Measurements from ENCODE around the gene ODF4.
"Not testable (repeated sequence)": the region's sequence is repeated elsewhere in the genome, so short reads cannot be mapped to it uniquely, and the experiment has no call there.

ODF4 gene

DNA sequence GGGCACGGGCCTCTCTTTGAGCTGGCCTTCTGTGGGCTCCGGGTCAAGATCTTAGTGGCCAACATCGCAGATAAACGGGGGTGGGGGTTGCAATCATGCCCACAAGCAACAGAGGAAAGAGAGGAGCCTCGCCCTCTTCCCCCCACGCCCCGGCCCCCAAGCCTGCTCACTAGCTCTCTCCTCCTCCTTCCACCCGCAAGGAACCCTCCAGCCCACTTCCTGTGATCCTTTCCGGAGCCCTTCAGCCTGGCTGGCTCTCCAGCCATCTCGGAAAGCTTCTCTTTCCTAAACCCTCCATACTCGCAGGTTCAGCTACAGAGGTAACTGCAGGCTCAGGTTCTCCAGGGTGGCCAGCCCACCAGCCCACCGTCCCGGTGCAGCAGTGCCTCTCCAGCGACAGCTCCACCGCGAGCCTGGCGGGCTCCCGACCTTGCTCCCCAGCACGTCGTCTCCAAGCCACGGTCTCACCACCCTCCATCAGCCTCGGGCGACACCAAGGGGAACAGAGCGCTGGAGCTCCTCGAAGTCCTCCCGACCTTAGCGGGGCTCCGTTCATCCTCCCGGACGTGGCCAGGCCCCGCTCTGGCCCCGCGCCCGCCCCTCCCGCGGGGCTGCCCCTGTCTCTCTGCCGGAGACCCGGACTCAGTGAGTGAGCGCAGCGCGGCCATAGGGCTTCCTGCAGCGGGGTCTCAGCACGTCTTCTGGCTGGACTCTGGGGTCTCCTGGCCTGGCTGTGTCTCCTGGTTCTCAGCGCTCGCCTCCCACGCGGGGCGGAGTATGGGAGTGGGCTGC lies 12.9 kb upstream of the ODF4 start:
- DNase-seq, result no peak

GRCh38 chr17:8327303-8327649 lies 12.4 kb upstream of the ODF4 start:
- no peak for DNase-seq

- no peak for DNase-seq
Measured at GRCh38 chr17:8332128-8332527, 7.5 kb upstream of the ODF4 start.

DNA sequence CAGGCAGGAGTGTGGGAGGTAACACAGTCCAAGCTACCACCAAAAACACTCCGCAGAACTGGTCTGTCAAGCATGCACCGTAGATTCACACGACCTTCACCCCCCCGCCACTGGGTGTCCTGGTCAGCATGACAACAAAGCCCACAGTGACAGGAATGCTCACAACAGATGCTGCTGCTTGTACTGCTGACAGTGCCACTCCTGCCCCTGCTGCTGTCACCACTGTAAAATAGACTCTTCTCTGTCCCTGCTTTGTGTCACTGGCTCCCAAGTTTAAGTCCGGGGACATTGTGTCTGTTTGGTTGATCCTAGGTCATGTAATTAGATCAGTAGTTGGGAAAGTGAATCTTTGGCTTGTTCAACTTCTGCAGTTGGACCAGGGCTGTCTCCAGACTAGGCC lies 7.0 kb upstream of the ODF4 start:
- no peak for DNase-seq

GRCh38 chr17:8333281-8333680 lies 6.4 kb upstream of the ODF4 start:
- no peak for DNase-seq

DNA sequence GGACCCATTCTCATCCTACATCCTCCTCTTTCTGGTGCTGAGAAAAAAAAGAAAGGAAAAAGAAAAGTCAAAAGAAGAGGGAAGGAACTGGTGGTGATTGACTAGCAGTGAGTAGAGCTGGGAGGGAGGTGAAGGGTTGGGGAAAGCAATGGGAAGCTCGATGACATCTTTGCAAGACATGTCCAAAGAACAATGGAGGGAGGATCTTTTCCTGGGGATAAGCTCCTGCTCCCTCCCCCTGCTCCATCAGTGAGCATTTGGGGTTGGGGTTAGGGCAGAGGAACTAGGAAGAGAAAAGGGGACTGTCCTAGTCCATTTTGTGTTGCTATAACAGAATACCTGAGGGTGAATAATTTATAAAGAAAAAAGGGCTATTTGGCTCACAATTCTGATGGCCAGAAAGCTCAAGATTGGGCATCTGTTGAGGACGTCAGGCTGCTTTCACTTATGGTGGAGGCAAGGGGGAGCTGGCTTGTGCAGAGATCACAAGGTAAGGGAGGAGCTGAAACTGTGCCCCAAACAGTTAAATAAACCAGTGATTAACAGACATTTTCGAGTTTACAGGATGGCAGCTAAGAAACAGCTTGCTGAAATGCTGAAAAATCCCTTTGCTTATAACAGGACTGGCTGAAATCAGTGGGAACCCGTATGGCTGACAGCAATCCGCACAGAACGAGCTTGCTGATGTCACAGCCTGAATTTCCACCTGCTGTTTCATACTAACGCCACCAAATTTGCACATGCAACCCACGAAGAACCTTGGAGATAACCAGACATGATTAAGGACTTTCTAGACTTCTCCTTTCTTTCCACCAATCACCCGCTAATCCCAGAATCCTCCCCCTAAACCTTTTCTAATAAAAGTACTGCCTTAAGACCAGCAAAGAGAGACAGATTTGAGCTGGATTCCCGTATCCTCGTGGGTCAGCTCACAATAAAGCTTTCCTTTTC lies 1.6 kb upstream of the ODF4 start:
- no peak for DNase-seq

GRCh38 chr17:8338753-8339140 lies 893 bp upstream of the ODF4 start:
- DNase-seq, result no peak

DNA sequence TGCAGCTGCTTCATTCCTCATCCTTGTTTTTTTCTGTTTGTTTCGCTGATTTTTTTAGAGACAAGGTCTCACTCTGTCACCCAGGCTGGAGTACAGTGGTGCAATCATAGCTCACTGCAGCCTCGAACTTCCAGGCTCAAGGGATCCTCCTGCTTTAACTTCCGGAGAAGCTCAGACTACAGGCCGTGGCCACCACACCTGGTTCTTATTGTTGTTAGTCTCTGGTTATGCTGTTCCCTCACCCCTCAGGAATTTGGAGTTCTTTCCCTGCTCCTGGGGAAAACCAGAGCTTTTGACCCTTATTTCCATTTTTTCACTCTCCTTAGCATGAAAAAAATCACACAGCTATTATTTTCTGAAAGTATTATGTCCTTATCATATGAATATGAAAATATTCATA lies 1.8 kb downstream of the ODF4 start:
- no peak for DNase-seq

- DNase-seq, result no peak
Measured at GRCh38 chr17:8345052-8345690, 5.5 kb downstream of the ODF4 start.

DNA sequence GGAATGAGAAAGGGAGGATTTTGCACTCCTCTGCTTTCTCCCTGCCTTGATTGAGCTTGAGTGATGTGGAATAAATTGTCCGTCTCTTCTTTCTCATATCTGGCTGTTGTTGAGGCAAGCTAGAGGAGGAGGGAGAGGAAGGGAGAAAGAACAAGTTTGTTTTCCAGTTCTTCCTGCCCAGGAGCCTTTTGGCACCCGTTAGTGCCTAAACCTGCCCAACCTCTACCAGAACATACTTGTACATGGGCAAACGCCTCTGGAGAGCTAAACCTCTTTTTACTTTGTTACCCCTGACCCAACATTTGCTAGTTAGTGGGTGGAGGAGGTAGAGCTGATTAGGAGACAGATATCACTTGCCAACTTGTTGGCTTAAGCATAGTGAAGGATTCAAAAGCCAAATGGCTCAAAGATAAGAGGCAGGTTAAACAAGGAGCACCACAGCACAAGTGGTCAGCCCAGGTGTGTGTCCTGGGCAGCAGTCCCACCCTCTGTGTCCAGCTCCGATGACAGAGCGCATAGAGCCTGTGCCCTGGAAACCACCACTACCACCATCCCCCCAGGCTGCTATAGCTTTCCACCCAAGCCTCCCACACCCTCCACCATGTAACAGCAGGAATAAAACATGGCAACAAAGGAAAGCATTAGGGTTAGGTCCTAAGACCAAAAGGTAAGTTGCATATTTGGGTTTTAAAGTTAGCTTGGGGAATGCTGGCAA lies 6.5 kb downstream of the ODF4 start:
- no peak for DNase-seq

DNA sequence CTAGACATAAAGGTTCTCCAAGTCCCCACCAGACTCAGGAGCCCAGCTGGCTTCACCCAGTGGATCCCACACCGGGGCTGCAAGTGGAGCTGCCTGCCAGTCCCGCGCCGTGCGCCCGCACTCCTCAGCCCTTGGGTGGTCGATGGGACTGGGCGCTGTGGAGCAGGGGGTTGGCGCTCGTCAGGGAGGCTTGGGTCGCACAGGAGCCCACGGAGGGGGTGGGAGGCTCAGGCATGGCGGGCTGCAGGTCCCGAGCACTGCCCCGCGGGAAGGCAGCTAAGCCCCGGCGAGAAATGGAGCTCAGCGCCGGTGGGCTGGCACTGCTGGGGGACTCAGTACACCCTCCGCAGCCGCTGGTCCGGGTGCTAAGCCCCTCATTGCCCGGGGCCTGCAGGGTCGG lies 7.4 kb downstream of the ODF4 start:
- DNase-seq, result not testable (repeated sequence)

- DNase-seq, result no peak
Measured at GRCh38 chr17:8350339-8350738, 10.7 kb downstream of the ODF4 start.

- DNase-seq, result no peak
Measured at GRCh38 chr17:8353736-8354135, 14.1 kb downstream of the ODF4 start.

DNA sequence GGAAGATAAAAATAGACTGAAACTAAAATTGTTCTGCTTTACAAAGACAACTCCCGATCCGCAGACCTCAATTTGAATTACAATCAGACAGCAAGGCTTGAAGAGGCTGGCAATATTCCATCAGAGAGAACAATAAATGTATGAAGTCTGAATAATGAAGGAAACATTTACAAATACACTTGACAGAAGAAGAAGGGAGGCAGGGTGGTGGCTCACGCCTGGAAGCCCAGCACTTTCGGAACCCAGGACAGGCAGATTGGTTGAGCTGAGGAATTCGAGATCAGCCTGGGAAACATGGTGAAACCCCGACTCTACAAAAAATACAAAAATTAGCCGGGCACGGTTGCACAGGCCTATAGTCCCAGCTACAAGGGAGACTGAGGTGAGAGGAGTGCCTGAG lies 14.6 kb downstream of the ODF4 start:
- no peak for DNase-seq

- no peak for DNase-seq
Measured at GRCh38 chr17:8357910-8358309, 18.3 kb downstream of the ODF4 start.

DNA sequence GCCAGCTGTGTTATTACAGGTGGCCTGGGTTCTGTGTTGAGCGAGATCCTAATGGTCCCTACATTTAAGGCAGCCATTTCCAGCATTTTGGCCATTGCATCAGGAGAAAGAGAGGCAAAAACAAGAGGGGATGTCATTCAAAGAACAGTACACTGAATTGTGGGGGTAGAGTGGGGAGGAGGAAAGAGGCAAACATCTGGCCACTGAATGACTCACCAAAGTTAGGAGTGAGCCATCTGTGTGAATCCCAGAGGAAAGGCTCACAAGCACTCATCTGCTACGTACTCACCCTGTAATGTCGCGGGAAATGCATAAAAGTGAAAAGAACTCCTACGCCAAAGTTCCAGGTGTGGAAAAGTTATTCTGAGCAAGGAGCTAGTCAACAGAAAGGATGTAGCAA lies 20.1 kb downstream of the ODF4 start:
- no peak for DNase-seq

GRCh38 chr17:8360260-8360659 lies 20.6 kb downstream of the ODF4 start:
- DNase-seq, result no peak

DNA sequence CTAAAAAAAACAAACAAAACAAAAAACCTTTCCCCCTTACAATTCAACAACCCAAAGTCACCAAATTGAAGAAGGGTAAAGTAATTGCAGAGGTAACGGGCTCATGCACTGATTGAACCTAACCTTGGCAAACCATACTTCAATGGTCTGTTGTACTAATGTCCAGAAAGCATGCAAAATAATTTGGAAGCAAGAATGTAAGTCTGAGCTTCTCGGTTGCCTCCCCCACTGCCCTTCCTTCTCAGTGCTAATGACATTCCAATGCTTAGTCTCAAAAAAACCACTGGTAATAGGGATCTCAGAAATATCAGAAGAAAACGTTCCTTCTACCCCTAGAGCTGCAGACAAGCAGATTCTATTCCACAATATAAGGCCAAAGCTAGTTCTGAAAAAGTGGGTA lies 21.1 kb downstream of the ODF4 start:
- DNase-seq, result no peak

DNA sequence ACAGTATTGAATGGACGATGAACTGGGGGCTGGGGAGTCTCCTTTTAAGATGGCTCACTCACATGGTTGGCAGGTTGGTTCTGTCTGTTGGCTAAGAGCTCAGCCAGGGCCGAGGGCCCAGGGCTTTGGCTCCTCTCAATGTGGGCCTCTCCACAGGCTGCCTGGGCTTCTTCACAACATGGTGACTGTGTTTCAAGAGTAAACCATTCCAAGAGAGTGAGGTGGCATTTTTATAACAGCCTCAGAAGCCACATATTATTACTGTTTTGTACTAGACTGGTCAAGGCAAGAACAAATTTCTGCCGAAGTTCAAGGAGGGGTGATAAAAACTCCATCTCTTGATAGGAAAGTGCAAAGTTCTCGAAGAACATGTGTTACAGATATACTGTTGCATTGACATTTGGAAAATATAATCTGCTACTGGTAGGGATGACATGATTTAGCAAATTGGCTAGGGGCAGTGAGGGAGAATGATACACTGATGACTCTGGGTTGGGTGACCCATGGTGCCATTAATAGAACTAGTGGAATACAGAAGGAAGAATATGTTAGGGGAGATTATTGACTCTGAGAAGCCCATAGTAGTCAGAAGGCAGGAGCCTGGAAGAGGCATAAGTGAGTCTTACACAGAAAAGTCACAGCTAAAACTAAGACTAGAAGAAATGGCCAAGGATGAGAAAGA lies 23.2 kb downstream of the ODF4 start:
- DNase-seq, result no peak

DNA sequence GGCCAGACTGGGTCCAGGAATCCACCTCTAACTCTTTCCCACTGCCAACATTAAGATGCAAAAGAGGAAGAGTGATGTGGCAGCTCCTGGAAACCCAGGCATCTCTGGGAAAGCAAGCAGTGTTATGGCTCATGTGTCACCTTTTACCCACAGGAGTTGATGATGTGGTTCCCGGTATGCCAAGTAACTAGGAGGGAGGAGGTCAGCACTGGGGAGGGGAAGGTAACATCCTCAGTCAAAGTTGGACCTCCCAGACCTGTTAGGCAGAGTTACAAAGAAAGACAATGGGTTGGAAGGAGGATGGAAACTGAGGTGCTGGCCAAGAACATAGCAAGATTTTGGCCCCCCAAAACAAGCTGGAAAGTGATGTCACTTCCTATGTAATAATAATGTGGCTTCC lies 25.5 kb downstream of the ODF4 start:
- DNase-seq, result no peak

GRCh38 chr17:8366231-8366630 lies 26.6 kb downstream of the ODF4 start:
- no peak for DNase-seq

GRCh38 chr17:8368193-8368592 lies 28.6 kb downstream of the ODF4 start:
- no peak for DNase-seq

DNA sequence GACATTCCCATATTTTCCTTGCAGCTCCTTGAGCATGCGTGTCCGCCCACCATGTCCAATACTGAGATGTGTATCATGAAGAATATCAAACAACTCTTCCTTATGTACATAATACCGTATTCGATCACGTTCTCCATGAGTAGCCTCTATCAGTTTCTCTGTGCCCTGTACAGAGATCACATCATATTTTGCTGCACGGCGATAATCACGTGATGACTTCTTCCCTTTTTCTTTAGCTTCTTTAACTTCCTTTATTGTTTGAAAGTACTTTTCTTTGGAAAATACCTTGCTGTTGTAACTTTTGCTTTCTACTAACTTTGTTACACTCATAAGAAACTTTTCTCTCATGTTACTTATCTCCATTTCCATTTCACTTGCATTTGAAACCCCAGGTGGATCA lies 30.3 kb downstream of the ODF4 start:
- no peak for DNase-seq
